Testis (tissue), 2 donors: Measurements from ENCODE around the gene ROBO1.

Experiments used
- POLR2A ChIP-seq: fragments of 450-650 bp; IDR thresholded peaks from one replicate; pipeline ENCODE4 v1.6.1; 2017; ENCODE audit warnings: antibody characterized with exemption, mild to moderate bottlenecking, moderate library complexity
- TF ChIP-seq, protein P1 (sequence below), 3 experiments: fragments of 450-650 bp in 2 of 3; fragments of 200-600 bp in 1 of 3; sonication (generic) in 1 of 3; IDR thresholded peaks; one replicate each; pipeline ENCODE4 v1.5.1; 2016 to 2019; ENCODE audit warnings: antibody characterized with exemption in 3 of 3, mild to moderate bottlenecking in 2 of 3, moderate library complexity in 1 of 3

DNA sequence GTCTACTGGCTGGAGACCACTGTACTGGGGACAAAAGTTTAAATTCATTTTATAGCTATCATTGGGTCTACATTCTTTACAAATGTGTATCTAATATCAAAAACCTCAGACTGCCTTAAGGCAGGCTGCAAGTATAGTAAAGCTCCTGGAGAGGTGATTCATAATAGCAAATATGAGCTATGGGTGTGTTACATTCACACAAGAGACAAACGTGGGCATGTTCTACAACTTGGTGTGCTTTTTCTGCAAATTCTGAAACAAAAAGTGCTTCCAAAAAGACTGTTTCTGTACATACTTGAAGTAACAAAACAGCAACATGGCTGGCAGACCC is 1101.4 kb downstream of the ROBO1 start:
- TF ChIP-seq, protein P1, sequence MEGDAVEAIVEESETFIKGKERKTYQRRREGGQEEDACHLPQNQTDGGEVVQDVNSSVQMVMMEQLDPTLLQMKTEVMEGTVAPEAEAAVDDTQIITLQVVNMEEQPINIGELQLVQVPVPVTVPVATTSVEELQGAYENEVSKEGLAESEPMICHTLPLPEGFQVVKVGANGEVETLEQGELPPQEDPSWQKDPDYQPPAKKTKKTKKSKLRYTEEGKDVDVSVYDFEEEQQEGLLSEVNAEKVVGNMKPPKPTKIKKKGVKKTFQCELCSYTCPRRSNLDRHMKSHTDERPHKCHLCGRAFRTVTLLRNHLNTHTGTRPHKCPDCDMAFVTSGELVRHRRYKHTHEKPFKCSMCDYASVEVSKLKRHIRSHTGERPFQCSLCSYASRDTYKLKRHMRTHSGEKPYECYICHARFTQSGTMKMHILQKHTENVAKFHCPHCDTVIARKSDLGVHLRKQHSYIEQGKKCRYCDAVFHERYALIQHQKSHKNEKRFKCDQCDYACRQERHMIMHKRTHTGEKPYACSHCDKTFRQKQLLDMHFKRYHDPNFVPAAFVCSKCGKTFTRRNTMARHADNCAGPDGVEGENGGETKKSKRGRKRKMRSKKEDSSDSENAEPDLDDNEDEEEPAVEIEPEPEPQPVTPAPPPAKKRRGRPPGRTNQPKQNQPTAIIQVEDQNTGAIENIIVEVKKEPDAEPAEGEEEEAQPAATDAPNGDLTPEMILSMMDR (IDR thresholded peaks at IDR 0.05), result no peak
- TF ChIP-seq POLR2A, result no peak
